GM12878 (cell line): ENCODE measurements around the gene IDS. TPM values are rescaled to one million over a fixed set of nuclear protein-coding genes. Genes with fewer than 3 reads are reported as not detected.
"Not testable (repeated sequence)": the region's sequence is repeated elsewhere in the genome, so short reads cannot be mapped to it uniquely, and the experiment has no call there.

Experiments
- ATAC-seq: fragments of 200-7000 bp; cut with Tn5 transposase; 3 replicates; pipeline ENCODE4 v1.9.1; 2020; ENCODE audit warnings: mild to moderate bottlenecking, moderate library complexity
- BruUV-seq: library from RNA; stranded (reverse); fragments of 400-500 nt; replicated peaks from 2 replicates; lab custom pipeline; 2021; lab: Mats Ljungman, UMichigan
- CTCF ChIA-PET: fragments of 300-600 bp; sonication (Branson Sonifier 250); formaldehyde crosslinking; extraction: SDS; loops from one replicate; lab custom pipeline; 2021; ENCODE audit warnings: inconsistent platforms; lab: Yijun Ruan, JAX
- POLR2A ChIA-PET: fragments of 350-600 bp; formaldehyde crosslinking; extraction: SDS; loops from one replicate; lab custom pipeline; 2021; ENCODE audit warnings: inconsistent platforms; lab: Charles Lee
- RAD21 ChIA-PET: fragments of 300-600 bp; sonication (Branson Sonifier 250); formaldehyde crosslinking; loops from one replicate; lab custom pipeline; 2023; ENCODE audit warnings: antibody characterized with exemption; ENCODE audit not compliant: unreplicated experiment; lab: Charles Lee
- SMC1A ChIA-PET: fragments of 300-600 bp; sonication (Branson Sonifier 250); formaldehyde crosslinking; loops from one replicate; lab custom pipeline; 2023; ENCODE audit not compliant: unreplicated experiment, uncharacterized antibody; lab: Charles Lee
- DNase-seq: peaks from one replicate; pipeline ENCODE4 v3.0.0-alpha.2; 2011; ENCODE audit warnings: low read depth, low spot score
- FAIRE-seq: peaks from 3 replicates; lab custom pipeline; 2011; peaks lifted over from hg19 to GRCh38; lab: Jason Lieb, UNC
- H2AFZ ChIP-seq: 2 replicates; pipeline ENCODE4 v1.6.0; 2011; ENCODE audit warnings: low read depth, low read length, control low read depth; ENCODE audit not compliant: control insufficient read depth
- H3K27ac ChIP-seq: 2 replicates; pipeline ENCODE4 v1.5.1; 2011; ENCODE audit warnings: control low read depth; ENCODE audit not compliant: control insufficient read depth, insufficient read depth
- H3K27me3 ChIP-seq, 2 experiments: replicated peaks in 1 of 2; 2 replicates each; pipeline versions ENCODE4 v1.6.0 to v1.6.1; 2011; ENCODE audit warnings: low read length in 1 of 2; ENCODE audit not compliant: control insufficient read depth in 2 of 2, insufficient read depth in 2 of 2
- H3K36me3 ChIP-seq, 2 experiments: 2 replicates each; pipeline ENCODE4 v1.5.1; 2011; ENCODE audit warnings: low read length in 1 of 2; ENCODE audit not compliant: control insufficient read depth in 2 of 2, insufficient read depth in 2 of 2
- H3K4me1 ChIP-seq: 2 replicates; pipeline ENCODE4 v1.6.1; 2011; ENCODE audit warnings: mild to moderate bottlenecking, low read length, moderate library complexity, mixed read lengths; ENCODE audit not compliant: control insufficient read depth, insufficient read depth
- H3K4me2 ChIP-seq: 2 replicates; pipeline ENCODE4 v1.6.0; 2011; ENCODE audit warnings: control low read depth; ENCODE audit not compliant: control insufficient read depth, insufficient read depth
- H3K4me3 ChIP-seq: fragments of 200-600 bp; sonication (generic); 2 replicates; pipeline ENCODE4 v1.5.1; 2016
- H3K79me2 ChIP-seq: 2 replicates; pipeline ENCODE4 v1.6.0; 2011; ENCODE audit warnings: low read length; ENCODE audit not compliant: control insufficient read depth, insufficient read depth
- H3K9ac ChIP-seq: 2 replicates; pipeline ENCODE4 v1.8.0; 2011; ENCODE audit warnings: low read length, control low read depth, mixed read lengths; ENCODE audit not compliant: control insufficient read depth, insufficient read depth
- H3K9me3 ChIP-seq: replicated peaks from 3 replicates; pipeline ENCODE4 v1.5.1; 2011; ENCODE audit warnings: mild to moderate bottlenecking, low read length; ENCODE audit not compliant: control insufficient read depth, insufficient read depth
- H4K20me1 ChIP-seq: 2 replicates; pipeline ENCODE4 v1.6.0; 2011; ENCODE audit not compliant: control insufficient read depth, insufficient read depth
- RUNX3 ChIP-seq: IDR thresholded peaks from 2 replicates; pipeline ENCODE4 v1.6.1; 2012; ENCODE audit warnings: low read length, inconsistent platforms
- WGBS: methylation state at CpG from one replicate; pipeline ENCODE4 v1.1.6; 2016; ENCODE audit warnings: low lambda C conversion rate; ENCODE audit not compliant: insufficient replicate concordance, insufficient coverage; ENCODE audit errors: missing lambda C conversion rate; 5-methylcytosine and 5-hydroxymethylcytosine counted together
- in situ Hi-C: fragments of 300-500 bp; cut with MboI; formaldehyde crosslinking; loops from 9 replicates; pipeline ENCODE4 v1.14.3; 2018; ENCODE audit warnings: mixed read lengths
- intact Hi-C: fragments of 100-400 bp; cut with micrococcal nuclease; formaldehyde crosslinking; loops from one replicate; pipeline ENCODE4 v1.14.2; 2022; ENCODE audit not compliant: unreplicated experiment
- polyA plus RNA-seq, 11 experiments: library from polyadenylated mRNA; depleted of rRNA in 4 of 11; unstranded in 6 of 11; stranded (reverse) in 5 of 11; fragments of >200 nt; fragmentation: Nextera tagmentation in 4 of 11; fragmentation: Illumina TruSeq in 1 of 11; extraction: Ambion mirVana in 4 of 11; extraction: Trizol in 1 of 11; gene quantifications; 1 replicate in 1 of 11; 2 replicates in 10 of 11; pipeline versions ENCODE4 v1.2.1 to v1.2.3, GENCODE V29; 2011 to 2016; ENCODE audit warnings: inconsistent platforms in 2 of 11, missing spikeins in 2 of 11, low read depth in 1 of 11
- total RNA-seq, 4 experiments: library from RNA; depleted of rRNA in 3 of 4; stranded (reverse); fragments of >200 nt in 3 of 4; fragmentation: Illumina TruSeq in 1 of 4; extraction: Trizol in 1 of 4; gene quantifications; 2 replicates each; pipeline versions ENCODE4 v1.2.1 to v1.2.3, GENCODE V29; 2013 to 2021

Gene IDS
- total and polyA plus RNA-seq, 10 of the 15 experiments (the other 5 are each of a cell fraction or from before 2014, with no cell fraction given): 6.1 to 79.1 (median 51.7) TPM

DNA sequence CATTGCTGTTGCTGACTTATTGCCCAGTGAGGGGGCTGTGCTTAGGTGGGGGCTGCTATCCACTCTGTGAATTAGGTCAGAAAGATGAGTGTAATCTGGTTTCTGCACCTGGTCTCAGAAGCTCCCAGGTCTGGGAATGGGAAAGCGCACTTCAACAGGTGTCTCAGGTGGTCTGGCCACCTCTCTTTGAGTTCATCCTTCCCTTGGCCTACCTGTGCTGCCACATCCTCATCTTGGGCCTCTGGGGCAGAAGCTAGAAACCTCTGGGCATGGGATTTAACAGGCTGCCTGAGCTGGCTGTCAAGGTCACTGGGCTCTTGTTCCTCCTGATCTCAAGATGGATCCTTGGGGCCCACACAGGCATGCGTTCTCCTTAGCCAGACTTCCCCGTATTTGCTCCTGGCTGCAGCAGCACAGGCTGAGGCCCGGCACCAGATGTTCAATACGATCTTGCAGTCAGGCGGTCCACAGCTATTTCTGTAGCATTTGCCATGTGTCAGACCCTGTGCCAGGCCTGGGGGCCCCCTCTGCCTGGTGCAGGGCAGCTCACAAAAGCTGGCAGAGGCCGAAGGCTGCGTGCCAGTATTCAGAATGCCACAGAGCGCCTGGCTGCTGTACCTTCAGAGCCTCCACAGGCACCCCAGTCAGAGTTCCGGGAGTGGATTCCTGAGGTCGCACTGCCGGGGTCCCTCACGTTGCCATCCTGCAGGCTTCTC lies 21.4 kb upstream of the IDS start:
- H3K4me3 ChIP-seq, H3K36me3 ChIP-seq, intact Hi-C loops, H3K79me2 ChIP-seq, FAIRE-seq, H3K9ac ChIP-seq, H4K20me1 ChIP-seq, BruUV-seq, H3K27me3 ChIP-seq, ATAC-seq, H3K9me3 ChIP-seq, DNase-seq, H2AFZ ChIP-seq: not testable (repeated sequence)
- Histone ChIP-seq H3K4me2 (peak overlapping the region; percentile 60; the same call in 1 of the 2 replicates), H3K27ac (peak overlapping the region; percentile 44; the same call in 1 of the 2 replicates), H3K4me1 (peaks cover 12% of the 10 kb centered on the region)
- ChIA-PET POLR2A (interaction anchor here (1.0 to 1.7 kb wide), 2 partner anchors 26 to 413 kb away, joined by 3 read pairs; no protein-coding TSS in a partner anchor), CTCF (interaction anchor here (2.3 to 11.7 kb wide), 2 partner anchors 13 kb away, joined by 16 to 88 read pairs; partner anchors contain the start of gene EOLA1), SMC1A (interaction anchor here (0.6 to 2.4 kb wide), 3 partner anchors 13 to 25 kb away, joined by 3 to 10 read pairs (median 3); partner anchors contain the start of gene EOLA1), RAD21 (interaction anchor here (1.7 to 2.3 kb wide), 2 partner anchors 13 to 14 kb away, joined by 6 to 11 read pairs; no protein-coding TSS in a partner anchor)
- WGBS: 62% methylated on average over 9 of the region's 13 CpGs
- in situ Hi-C loops: loop anchor here (10.0 kb wide), 1 partner anchor 108 kb away; the partner anchor contains the start of gene TMEM185A

DNA sequence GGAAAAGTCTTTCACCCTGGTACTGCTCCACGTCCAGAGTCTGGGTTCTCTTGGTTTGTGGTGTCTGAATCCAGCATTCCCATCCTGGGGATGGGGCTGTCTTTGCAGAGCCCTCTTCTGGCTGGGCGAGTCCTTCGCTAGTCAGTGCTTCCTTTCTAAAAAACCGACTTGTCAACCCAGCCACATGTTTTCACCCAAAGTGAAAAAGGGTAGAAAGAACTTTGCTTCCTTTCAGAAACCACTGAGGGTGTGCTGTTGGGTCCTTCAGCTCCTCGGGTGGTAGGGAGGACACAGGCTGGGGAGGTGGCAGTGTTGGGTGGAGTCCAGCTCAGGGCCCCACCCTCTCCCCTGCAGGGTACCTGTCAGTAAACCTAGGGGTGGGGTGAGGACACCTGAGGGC lies 20.8 kb upstream of the IDS start:
- peak; percentile 72 for ATAC-seq
- 13% methylated on average over 5 of the region's 5 CpGs for WGBS
- H3K9ac ChIP-seq, H3K79me2 ChIP-seq, H3K9me3 ChIP-seq, DNase-seq, intact Hi-C loops, H2AFZ ChIP-seq, H3K4me3 ChIP-seq, H4K20me1 ChIP-seq, H3K36me3 ChIP-seq, H3K27me3 ChIP-seq, FAIRE-seq, BruUV-seq: not testable (repeated sequence)
- SMC1A ChIA-PET: interaction anchor here (0.7 to 2.4 kb wide), 2 partner anchors 14 to 24 kb away, joined by 3 to 10 read pairs; partner anchors contain the start of gene EOLA1
- Histone ChIP-seq H3K4me2 (peak overlapping the region; percentile 60), H3K27ac (peak overlapping the region; percentile 44; the same call in 1 of the 2 replicates), H3K4me1 (peaks cover 12% of the 10 kb centered on the region)
- POLR2A ChIA-PET: interaction anchor here (1.0 to 1.7 kb wide), 2 partner anchors 25 to 414 kb away, joined by 3 read pairs; no protein-coding TSS in a partner anchor
- TF ChIP-seq RUNX3: 0 out of 2 replicates have a peak, but pooled peaks have one; percentile 15
- CTCF ChIA-PET: interaction anchor here (2.3 to 11.7 kb wide), 2 partner anchors 13 to 14 kb away, joined by 16 to 88 read pairs; partner anchors contain the start of gene EOLA1
- in situ Hi-C loops: loop anchor here (10.0 kb wide), 1 partner anchor 109 kb away; the partner anchor contains the start of gene TMEM185A
- RAD21 ChIA-PET: interaction anchor here (1.7 to 2.3 kb wide), 2 partner anchors 13 to 14 kb away, joined by 6 to 11 read pairs; no protein-coding TSS in a partner anchor
